ENCODE measurements around the gene TNNI2.

The TNNI2 gene

DNA sequence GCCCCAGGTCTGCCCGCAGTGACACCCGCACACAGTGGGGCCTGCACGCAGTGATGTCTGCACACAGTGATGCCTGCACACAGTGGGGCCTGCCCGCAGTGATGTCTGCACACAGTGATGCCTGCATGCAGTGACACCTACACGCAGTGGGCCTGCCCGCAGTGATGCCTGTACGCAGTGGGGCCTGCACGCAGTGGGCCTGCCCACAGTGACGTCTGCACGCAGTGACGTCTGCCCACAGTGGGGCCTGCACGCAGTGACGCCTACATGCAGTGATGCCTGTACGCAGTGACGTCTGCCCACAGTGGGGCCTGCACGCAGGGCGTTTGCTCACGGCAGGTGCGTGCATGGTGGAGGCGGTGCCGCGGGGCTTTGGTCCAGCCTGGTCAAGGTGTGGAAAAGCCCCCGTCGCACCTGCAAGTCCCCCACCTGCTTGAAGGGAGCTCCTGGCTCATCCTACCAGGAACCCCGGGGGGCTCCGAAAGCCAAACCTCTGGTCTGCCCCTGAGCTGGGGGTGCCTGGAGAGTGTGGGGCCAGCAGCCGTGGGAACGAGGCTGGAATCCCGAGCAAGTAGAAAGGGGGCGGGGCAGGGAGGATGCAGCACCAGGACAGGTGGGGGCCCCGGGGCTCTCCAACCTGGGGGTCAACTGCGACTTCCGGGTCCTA is 12.9 kb upstream of the TNNI2 start:
- H3K79me2 ChIP-seq (ENCODE audit: insufficient read depth, low read length), result no peaks in the 10 kb centered on the region
- H3K4me2 ChIP-seq (ENCODE audit: insufficient read depth, low read length), result no peak overlapping the region
- no peak overlapping the region for H3K9ac ChIP-seq (ENCODE audit: low read depth, low read length)
- DNase-seq, result no peak
- H2AFZ ChIP-seq (ENCODE audit: low read depth, low read length), result no peak overlapping the region
- TF ChIP-seq, protein P1, sequence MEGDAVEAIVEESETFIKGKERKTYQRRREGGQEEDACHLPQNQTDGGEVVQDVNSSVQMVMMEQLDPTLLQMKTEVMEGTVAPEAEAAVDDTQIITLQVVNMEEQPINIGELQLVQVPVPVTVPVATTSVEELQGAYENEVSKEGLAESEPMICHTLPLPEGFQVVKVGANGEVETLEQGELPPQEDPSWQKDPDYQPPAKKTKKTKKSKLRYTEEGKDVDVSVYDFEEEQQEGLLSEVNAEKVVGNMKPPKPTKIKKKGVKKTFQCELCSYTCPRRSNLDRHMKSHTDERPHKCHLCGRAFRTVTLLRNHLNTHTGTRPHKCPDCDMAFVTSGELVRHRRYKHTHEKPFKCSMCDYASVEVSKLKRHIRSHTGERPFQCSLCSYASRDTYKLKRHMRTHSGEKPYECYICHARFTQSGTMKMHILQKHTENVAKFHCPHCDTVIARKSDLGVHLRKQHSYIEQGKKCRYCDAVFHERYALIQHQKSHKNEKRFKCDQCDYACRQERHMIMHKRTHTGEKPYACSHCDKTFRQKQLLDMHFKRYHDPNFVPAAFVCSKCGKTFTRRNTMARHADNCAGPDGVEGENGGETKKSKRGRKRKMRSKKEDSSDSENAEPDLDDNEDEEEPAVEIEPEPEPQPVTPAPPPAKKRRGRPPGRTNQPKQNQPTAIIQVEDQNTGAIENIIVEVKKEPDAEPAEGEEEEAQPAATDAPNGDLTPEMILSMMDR (IDR thresholded peaks at IDR 0.05; ENCODE audit: borderline replicate concordance, extremely low read depth, low read length, poor library complexity, severe bottlenecking), result no peak
- no peak for TF ChIP-seq EZH2 (IDR thresholded peaks at IDR 0.05; ENCODE audit: borderline replicate concordance, low read depth, low read length, severe bottlenecking)
- H3K27ac ChIP-seq (ENCODE audit: low read length), result no peak overlapping the region
- no peaks in the 10 kb centered on the region for H3K9me3 ChIP-seq (ENCODE audit: insufficient read depth, low read length, severe bottlenecking)
- no peak overlapping the region for H3K4me3 ChIP-seq (ENCODE audit: low read depth in 1 of 2, low read length in 2 of 2)
- no peaks in the 10 kb centered on the region for H3K36me3 ChIP-seq (ENCODE audit: insufficient read depth, low read length)
- H3K27me3 ChIP-seq (ENCODE audit: insufficient read depth, low read length, poor library complexity), result no peaks in the 10 kb centered on the region
- H3K4me1 ChIP-seq (ENCODE audit: insufficient read depth, low read length), result peaks cover 6% of the 10 kb centered on the region; the same call in 1 of the 2 replicates
- no peak for ATAC-seq (ENCODE audit: insufficient read depth, low read depth)
- H4K20me1 ChIP-seq (ENCODE audit: insufficient read depth, low read length), result no peaks in the 10 kb centered on the region

DNA sequence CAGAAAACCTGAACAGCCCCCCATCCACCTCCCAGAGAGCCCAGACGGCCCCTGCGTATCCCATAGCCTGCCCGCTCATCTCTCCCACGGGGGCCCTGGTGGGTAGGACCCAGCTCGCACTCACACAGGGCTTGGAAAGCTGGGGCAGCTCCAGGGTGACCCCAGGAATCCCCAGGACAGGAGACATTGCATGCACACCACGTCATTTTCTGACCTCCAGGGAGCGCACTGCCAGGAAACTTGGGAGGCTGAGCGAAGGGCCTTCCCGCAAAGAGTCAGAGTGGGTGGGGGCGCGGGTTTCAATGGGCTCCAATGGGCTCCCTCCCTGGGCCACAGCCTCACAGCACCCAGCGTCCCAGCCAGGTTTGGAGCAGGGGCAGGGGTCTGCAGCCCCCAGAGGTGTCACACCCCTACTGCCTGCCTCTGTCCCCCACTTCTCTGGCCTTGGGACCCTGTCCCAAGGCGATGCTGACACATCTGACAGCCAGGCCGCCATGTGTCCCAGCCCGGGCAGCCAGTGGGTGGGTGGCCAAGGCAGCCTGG is 12.2 kb upstream of the TNNI2 start:
- no peak overlapping the region for H3K4me2 ChIP-seq (ENCODE audit: insufficient read depth, low read length)
- no peaks in the 10 kb centered on the region for H3K36me3 ChIP-seq (ENCODE audit: insufficient read depth, low read length)
- TF ChIP-seq EZH2 (IDR thresholded peaks at IDR 0.05; ENCODE audit: borderline replicate concordance, low read depth, low read length, severe bottlenecking), result no peak
- TF ChIP-seq, protein P1 (IDR thresholded peaks at IDR 0.05; ENCODE audit: borderline replicate concordance, extremely low read depth, low read length, poor library complexity, severe bottlenecking), result no peak
- H3K27me3 ChIP-seq (ENCODE audit: insufficient read depth, low read length, poor library complexity), result no peaks in the 10 kb centered on the region
- H3K9me3 ChIP-seq (ENCODE audit: insufficient read depth, low read length, severe bottlenecking), result no peaks in the 10 kb centered on the region
- H3K4me3 ChIP-seq (ENCODE audit: low read depth in 1 of 2, low read length in 2 of 2), result no peak overlapping the region
- DNase-seq, result no peak
- H2AFZ ChIP-seq (ENCODE audit: low read depth, low read length), result no peak overlapping the region
- no peaks in the 10 kb centered on the region for H4K20me1 ChIP-seq (ENCODE audit: insufficient read depth, low read length)
- peaks cover 6% of the 10 kb centered on the region; the same call in 1 of the 2 replicates for H3K4me1 ChIP-seq (ENCODE audit: insufficient read depth, low read length)
- no peak overlapping the region for H3K27ac ChIP-seq (ENCODE audit: low read length)
- no peaks in the 10 kb centered on the region for H3K79me2 ChIP-seq (ENCODE audit: insufficient read depth, low read length)
- ATAC-seq (ENCODE audit: insufficient read depth, low read depth), result no peak
- H3K9ac ChIP-seq (ENCODE audit: low read depth, low read length), result no peak overlapping the region

DNA sequence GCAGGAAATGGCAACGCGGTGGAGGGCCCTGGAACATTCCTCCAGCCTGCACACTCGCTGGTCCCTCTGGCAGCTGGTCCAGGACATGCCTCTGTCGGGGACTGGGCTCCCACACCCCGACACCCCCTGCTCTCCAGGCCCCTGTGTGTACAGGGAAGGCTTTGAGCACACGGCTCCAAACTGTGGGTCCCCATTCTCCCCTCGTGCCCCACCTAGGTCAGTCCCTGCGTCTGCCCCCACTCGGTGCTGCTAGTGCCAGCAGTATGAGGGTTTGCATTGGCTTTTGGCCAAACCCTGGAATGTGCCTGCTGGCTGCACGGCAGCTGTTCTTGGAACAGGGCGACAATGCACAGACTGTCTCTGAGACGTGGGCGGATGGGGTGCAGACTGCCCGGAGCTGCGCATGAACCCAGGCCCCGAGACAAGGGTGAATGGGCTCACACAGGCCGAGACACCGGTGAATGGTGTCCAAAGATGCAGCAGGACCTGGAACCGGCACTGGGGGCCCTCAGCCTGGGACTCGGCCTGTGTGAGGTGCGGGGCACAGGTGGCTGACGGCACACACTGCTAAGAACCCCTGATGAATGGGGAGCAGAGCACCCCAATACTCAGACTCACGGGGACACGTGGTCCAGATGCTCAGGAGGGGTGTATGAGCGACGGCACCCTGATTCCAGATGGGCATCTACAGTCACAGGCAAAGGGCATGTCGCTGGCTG is 11.5 kb upstream of the TNNI2 start:
- no peak for ATAC-seq (ENCODE audit: insufficient read depth, low read depth)
- DNase-seq, result no peak
- no peak overlapping the region for H2AFZ ChIP-seq (ENCODE audit: low read depth, low read length)

More for the DNA sequence above, 11.5 kb upstream of the TNNI2 start:
- Histone ChIP-seq H3K36me3 (ENCODE audit: insufficient read depth, low read length) (no peaks in the 10 kb centered on the region), H4K20me1 (ENCODE audit: insufficient read depth, low read length) (no peaks in the 10 kb centered on the region), H3K4me2 (ENCODE audit: insufficient read depth, low read length) (no peak overlapping the region), H3K4me3 (ENCODE audit: low read depth in 1 of 2, low read length in 2 of 2) (no peak overlapping the region), H3K27ac (ENCODE audit: low read length) (no peak overlapping the region), H3K27me3 (ENCODE audit: insufficient read depth, low read length, poor library complexity) (no peaks in the 10 kb centered on the region), H3K9ac (ENCODE audit: low read depth, low read length) (no peak overlapping the region), H3K9me3 (ENCODE audit: insufficient read depth, low read length, severe bottlenecking) (no peaks in the 10 kb centered on the region), H3K79me2 (ENCODE audit: insufficient read depth, low read length) (no peaks in the 10 kb centered on the region), H3K4me1 (ENCODE audit: insufficient read depth, low read length) (peaks cover 11% of the 10 kb centered on the region)
- TF ChIP-seq, protein P1 (IDR thresholded peaks at IDR 0.05; ENCODE audit: borderline replicate concordance, extremely low read depth, low read length, poor library complexity, severe bottlenecking), result no peak
- no peak for TF ChIP-seq EZH2 (IDR thresholded peaks at IDR 0.05; ENCODE audit: borderline replicate concordance, low read depth, low read length, severe bottlenecking)

Measured in DND-41 (cell line).